Measurements from ENCODE around the gene CINP. TPM values are rescaled to one million over a fixed set of nuclear protein-coding genes. Genes with fewer than 3 reads are reported as not detected.
A peak's percentile ranks its signal among the peaks of the same experiment; 100 is the strongest.

Gene CINP
- total and polyA plus RNA-seq, 2 of the 13 experiments (the other 11 are each of a cell fraction or from before 2014, with no cell fraction given): 32.8 to 42.8 TPM

GRCh38 chr14:102362545-102363181 lies at the start of gene CINP, which contains the start of gene TECPR2 (continued):
- no peak for TF ChIP-seq ZNF839 (CRISPR knock-in tag; IDR thresholded peaks at IDR 0.05; ENCODE audit: borderline replicate concordance)
- TF ChIP-seq ARNTL (CRISPR knock-in tag; IDR thresholded peaks at IDR 0.05): no peak
- no peak for TF ChIP-seq SRSF1 (optimal IDR thresholded peaks at IDR 0.05; ENCODE audit: low read depth, low read length)
- no peak for TF ChIP-seq TEAD2 (CRISPR knock-in tag; IDR thresholded peaks at IDR 0.05)
- peak; percentile 86 for TF ChIP-seq RFX1 (IDR thresholded peaks at IDR 0.05)
- no peak for TF ChIP-seq SNAPC5 (CRISPR knock-in tag; IDR thresholded peaks at IDR 0.05; ENCODE audit: borderline replicate concordance)
- no peak for TF ChIP-seq ZBTB4 (CRISPR knock-in tag; IDR thresholded peaks at IDR 0.05; ENCODE audit: borderline replicate concordance)
- no peak for TF ChIP-seq FOXK2 (IDR thresholded peaks at IDR 0.05)
- no peak for TF ChIP-seq ZNF432 (CRISPR knock-in tag; IDR thresholded peaks at IDR 0.05; ENCODE audit: borderline replicate concordance)
- TF ChIP-seq ZSCAN21 (CRISPR knock-in tag; IDR thresholded peaks at IDR 0.05; ENCODE audit: borderline replicate concordance): no peak
- TF ChIP-seq ZNF556 (CRISPR knock-in tag; IDR thresholded peaks at IDR 0.05; ENCODE audit: borderline replicate concordance): no peak
- peak; percentile 10; the same call in 1 of the 2 replicates for TF ChIP-seq ZNF770 (CRISPR knock-in tag; IDR thresholded peaks at IDR 0.05)
- TF ChIP-seq ZNF468 (CRISPR knock-in tag; IDR thresholded peaks at IDR 0.05): no peak
- TF ChIP-seq ZNF740 (CRISPR knock-in tag; IDR thresholded peaks at IDR 0.05): peak; percentile 25; the same call in 1 of the 2 replicates
- no peak for TF ChIP-seq CC2D1A (CRISPR knock-in tag; IDR thresholded peaks at IDR 0.05)
- no peak for TF ChIP-seq PPARG (CRISPR knock-in tag; conservative IDR thresholded peaks at IDR 0.05)
- TF ChIP-seq BCL6 (CRISPR knock-in tag; IDR thresholded peaks at IDR 0.05): no peak; the same call in 1 of the 2 replicates
- peak; percentile 33; the same call in 1 of the 2 replicates for TF ChIP-seq ZNF607 (CRISPR knock-in tag; IDR thresholded peaks at IDR 0.05; ENCODE audit: borderline replicate concordance)
- no peak for TF ChIP-seq ZNF678 (CRISPR knock-in tag; IDR thresholded peaks at IDR 0.05)
- peak; percentile 85 for TF ChIP-seq ZFY (CRISPR knock-in tag; IDR thresholded peaks at IDR 0.05)
- no peak for TF ChIP-seq TBL1XR1 (IDR thresholded peaks at IDR 0.05; ENCODE audit: borderline replicate concordance, low read length, partially characterized antibody)
- TF ChIP-seq ATF5 (CRISPR knock-in tag; IDR thresholded peaks at IDR 0.05; ENCODE audit: low read depth): no peak
